ENCODE results near the gene FYN. TPM values are rescaled to one million over a fixed set of nuclear protein-coding genes. Genes with fewer than 3 reads are reported as not detected.
"Not testable (repeated sequence)": the region's sequence is repeated elsewhere in the genome, so short reads cannot be mapped to it uniquely, and the experiment has no call there.

The FYN gene
- total RNA-seq, 1 experiment from 2014 or later, result 7.2 TPM

GRCh38 chr6:111892431-111892830 is 19.2 kb upstream of the FYN start:
- H3K36me3 ChIP-seq (ENCODE audit: control insufficient read depth, insufficient read depth, low read length), result no peaks in the 10 kb centered on the region
- ChIA-PET POLR2A (no interaction called here), CTCF (no interaction called here)
- TF ChIP-seq CTCF (IDR thresholded peaks at IDR 0.05; ENCODE audit: insufficient read depth in 1 of 2, low read depth in 1 of 2, low read length in 1 of 2, severe bottlenecking in 1 of 2, unreplicated experiment in 1 of 2), result no peak
- no peak for DNase-seq
- Mint-ChIP-seq H3K4me3 (ENCODE audit: unreplicated experiment) (no peak overlapping the region), H3K27me3 (ENCODE audit: insufficient read depth, unreplicated experiment) (peaks cover 3% of the 10 kb centered on the region), H3K9me3 (ENCODE audit: unreplicated experiment) (no peaks in the 10 kb centered on the region), H3K4me1 (ENCODE audit: low read depth, unreplicated experiment) (peaks cover 7% of the 10 kb centered on the region), H3K27ac (ENCODE audit: unreplicated experiment) (no peak overlapping the region), H3K36me3 (ENCODE audit: insufficient read depth, unreplicated experiment) (no peaks in the 10 kb centered on the region)
- H3K27me3 ChIP-seq (replicated peaks; ENCODE audit: control insufficient read depth, insufficient read depth, low read length), result no peaks in the 10 kb centered on the region
- H3K4me1 ChIP-seq, result no peaks in the 10 kb centered on the region
- no peak overlapping the region for H3K4me3 ChIP-seq (ENCODE audit: low read depth, low read length)
- no peaks in the 10 kb centered on the region for H3K9me3 ChIP-seq
- no TSS peak for BruUV-seq (replicated peaks)
- intact Hi-C loops (cut with micrococcal nuclease; ENCODE audit: unreplicated experiment), result no loop called here

GRCh38 chr6:111890988-111891387 is 17.7 kb upstream of the FYN start:
- H3K4me1 Mint-ChIP-seq (ENCODE audit: low read depth, unreplicated experiment), result peaks cover 7% of the 10 kb centered on the region
- POLR2A ChIA-PET, result no interaction called here

DNA sequence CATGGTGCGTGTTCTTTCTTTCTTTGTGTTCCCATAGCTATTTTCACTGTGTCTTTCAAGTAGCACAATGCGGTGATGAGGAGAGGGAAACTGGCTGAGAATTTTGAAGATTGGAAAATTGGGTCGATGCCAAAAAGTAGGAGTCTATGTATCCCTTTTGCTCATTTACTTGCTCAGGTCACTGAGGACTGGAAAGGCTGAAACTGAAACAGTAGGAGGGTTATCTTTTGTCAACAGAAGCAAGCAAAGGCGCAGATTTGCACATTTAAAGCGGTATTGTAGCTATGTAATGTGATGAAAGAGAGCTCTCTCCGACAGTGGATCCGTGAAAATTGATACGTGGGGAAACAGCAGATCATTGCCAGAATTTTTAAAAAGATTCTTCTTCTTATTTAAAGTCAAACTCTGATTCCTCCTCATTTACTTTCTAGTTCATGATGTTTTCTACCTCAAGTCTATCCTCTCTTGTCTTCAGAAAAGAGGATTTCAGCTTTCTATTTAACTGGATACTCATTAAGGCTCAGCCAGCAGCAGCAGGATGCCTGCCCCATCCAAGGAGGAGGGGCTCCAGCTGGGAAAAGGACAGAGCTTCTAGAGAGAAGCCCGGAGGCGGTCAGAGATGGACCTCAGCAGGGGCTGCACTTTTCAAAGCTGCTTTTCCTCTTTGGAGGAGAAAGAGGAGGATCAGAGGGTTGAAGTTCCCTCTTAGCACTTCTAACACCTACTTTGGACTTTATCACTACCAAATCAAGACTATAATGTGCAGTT is 15.9 kb upstream of the FYN start:
- H3K4me3 Mint-ChIP-seq (ENCODE audit: unreplicated experiment), result no peak overlapping the region
- H3K27ac Mint-ChIP-seq (ENCODE audit: unreplicated experiment), result no peak overlapping the region
- H3K36me3 Mint-ChIP-seq (ENCODE audit: insufficient read depth, unreplicated experiment), result no peaks in the 10 kb centered on the region
- Histone ChIP-seq H3K4me3 (ENCODE audit: low read depth, low read length) (no peak overlapping the region), H3K36me3 (ENCODE audit: control insufficient read depth, insufficient read depth, low read length) (no peaks in the 10 kb centered on the region), H3K27me3 (replicated peaks; ENCODE audit: control insufficient read depth, insufficient read depth, low read length) (no peaks in the 10 kb centered on the region), H3K4me1 (no peaks in the 10 kb centered on the region), H3K9me3 (no peaks in the 10 kb centered on the region)
- BruUV-seq (replicated peaks), result no TSS peak
- DNase-seq, result no peak
- TF ChIP-seq CTCF (IDR thresholded peaks at IDR 0.05; ENCODE audit: insufficient read depth in 1 of 2, low read depth in 1 of 2, low read length in 1 of 2, severe bottlenecking in 1 of 2, unreplicated experiment in 1 of 2), result no peak
- intact Hi-C loops (cut with micrococcal nuclease; ENCODE audit: unreplicated experiment), result no loop called here
- peaks cover 7% of the 10 kb centered on the region for H3K4me1 Mint-ChIP-seq (ENCODE audit: low read depth, unreplicated experiment)
- H3K9me3 Mint-ChIP-seq (ENCODE audit: unreplicated experiment), result no peaks in the 10 kb centered on the region
- POLR2A ChIA-PET, result no interaction called here
- CTCF ChIA-PET, result no interaction called here
- peaks cover 11% of the 10 kb centered on the region for H3K27me3 Mint-ChIP-seq (ENCODE audit: insufficient read depth, unreplicated experiment)

More at GRCh38 chr6:111890988-111891387, 17.7 kb upstream of the FYN start:
- Histone ChIP-seq H3K4me1 (no peaks in the 10 kb centered on the region), H3K36me3 (ENCODE audit: control insufficient read depth, insufficient read depth, low read length) (no peaks in the 10 kb centered on the region), H3K4me3 (ENCODE audit: low read depth, low read length) (no peak overlapping the region), H3K27me3 (replicated peaks; ENCODE audit: control insufficient read depth, insufficient read depth, low read length) (no peaks in the 10 kb centered on the region), H3K9me3 (no peaks in the 10 kb centered on the region)
- peaks cover 4% of the 10 kb centered on the region for H3K27me3 Mint-ChIP-seq (ENCODE audit: insufficient read depth, unreplicated experiment)
- CTCF ChIA-PET, result no interaction called here
- H3K9me3 Mint-ChIP-seq (ENCODE audit: unreplicated experiment), result no peaks in the 10 kb centered on the region
- intact Hi-C loops (cut with micrococcal nuclease; ENCODE audit: unreplicated experiment), result no loop called here
- H3K27ac Mint-ChIP-seq (ENCODE audit: unreplicated experiment), result no peak overlapping the region
- H3K4me3 Mint-ChIP-seq (ENCODE audit: unreplicated experiment), result no peak overlapping the region
- no peak for TF ChIP-seq CTCF (IDR thresholded peaks at IDR 0.05; ENCODE audit: insufficient read depth in 1 of 2, low read depth in 1 of 2, low read length in 1 of 2, severe bottlenecking in 1 of 2, unreplicated experiment in 1 of 2)
- no peaks in the 10 kb centered on the region for H3K36me3 Mint-ChIP-seq (ENCODE audit: insufficient read depth, unreplicated experiment)
- DNase-seq, result no peak
- no TSS peak for BruUV-seq (replicated peaks)

GRCh38 chr6:111886793-111887192 is 13.5 kb upstream of the FYN start:
- H3K4me3 ChIP-seq (ENCODE audit: low read depth, low read length); H3K4me1 ChIP-seq; H3K27ac Mint-ChIP-seq (ENCODE audit: unreplicated experiment); H3K27me3 ChIP-seq (replicated peaks; ENCODE audit: control insufficient read depth, insufficient read depth, low read length); H3K9me3 ChIP-seq; H3K4me1 Mint-ChIP-seq (ENCODE audit: low read depth, unreplicated experiment); H3K36me3 Mint-ChIP-seq (ENCODE audit: insufficient read depth, unreplicated experiment); POLR2A ChIA-PET; CTCF ChIA-PET; H3K36me3 ChIP-seq (ENCODE audit: control insufficient read depth, insufficient read depth, low read length); H3K9me3 Mint-ChIP-seq (ENCODE audit: unreplicated experiment); intact Hi-C loops (cut with micrococcal nuclease; ENCODE audit: unreplicated experiment); BruUV-seq (replicated peaks); H3K4me3 Mint-ChIP-seq (ENCODE audit: unreplicated experiment); DNase-seq: not testable (repeated sequence)
- H3K27me3 Mint-ChIP-seq (ENCODE audit: insufficient read depth, unreplicated experiment), result peaks cover 11% of the 10 kb centered on the region
